Esophagus mucosa (tissue), 1 donor: ENCODE measurements around the gene MREG. TPM values are rescaled to one million over a fixed set of nuclear protein-coding genes. Genes with fewer than 3 reads are reported as not detected.
"Not testable (repeated sequence)": the region's sequence is repeated elsewhere in the genome, so short reads cannot be mapped to it uniquely, and the experiment has no call there.

ENCODE experiments used
- ATAC-seq: fragments of 200-7000 bp; cut with Tn5 transposase; one replicate; pipeline ENCODE4 v1.9.1; 2020
- total RNA-seq: library from RNA; stranded (reverse); gene quantifications from one replicate; pipeline ENCODE4 v1.2.4, GENCODE V29; 2023
- donor health status: DM: yes; HTN: yes; CAD: no.

The MREG gene
- total RNA-seq, 1 donor from 2014 or later: 61.9 TPM

- no peak for ATAC-seq
These were observed 28.7 kb downstream of the MREG start for GRCh38 chr2:215984661-215985060.

DNA sequence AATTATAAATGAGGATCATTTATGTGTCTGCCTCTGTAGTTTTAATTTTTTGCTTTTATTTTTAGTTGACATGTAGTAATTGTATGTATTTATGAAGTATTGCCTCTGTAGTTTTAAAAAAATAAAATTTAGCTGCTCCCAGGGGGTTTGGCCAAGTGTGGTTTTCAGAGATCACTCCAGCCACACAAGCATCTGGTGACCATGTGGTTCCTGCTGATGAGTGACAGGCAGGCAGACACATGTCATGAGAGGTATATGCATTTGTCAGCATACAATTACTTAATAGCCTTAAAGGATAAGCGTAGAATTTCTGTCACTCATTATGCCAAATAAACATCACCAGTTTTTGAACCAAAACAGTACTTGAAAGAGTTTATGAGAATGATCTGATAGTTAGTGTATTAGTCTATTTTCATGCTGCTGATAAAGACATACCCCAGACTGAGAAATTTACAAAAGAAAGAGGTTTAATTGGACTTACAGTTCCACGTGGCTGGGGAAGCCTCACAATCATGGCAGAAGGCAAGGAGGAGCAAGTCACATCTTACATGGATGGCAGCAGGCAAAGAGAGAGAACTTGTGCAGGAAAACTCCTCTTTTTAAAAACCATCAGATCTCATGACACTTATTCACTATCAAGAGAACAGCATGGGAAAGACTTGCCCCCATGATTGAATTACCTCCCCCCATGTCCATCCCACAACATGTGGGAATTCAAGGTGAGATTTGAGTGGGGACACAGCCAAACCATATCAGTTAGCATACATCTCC lies 29.6 kb downstream of the MREG start:
- peak; percentile 54 for ATAC-seq

GRCh38 chr2:215982465-215982875 lies 30.9 kb downstream of the MREG start:
- peak; percentile 98 for ATAC-seq

- no peak for ATAC-seq
These were observed 32.2 kb downstream of the MREG start for GRCh38 chr2:215981115-215981514.

- ATAC-seq: peak; percentile 61
These were observed 33.7 kb downstream of the MREG start for GRCh38 chr2:215979620-215980019.

- ATAC-seq: no peak
These were observed 38.5 kb downstream of the MREG start for GRCh38 chr2:215974700-215975429.

- ATAC-seq: peak; percentile 91
These were observed 39.2 kb downstream of the MREG start for GRCh38 chr2:215973954-215974699.

- no peak for ATAC-seq
These were observed 40.1 kb downstream of the MREG start for GRCh38 chr2:215973145-215973792.

DNA sequence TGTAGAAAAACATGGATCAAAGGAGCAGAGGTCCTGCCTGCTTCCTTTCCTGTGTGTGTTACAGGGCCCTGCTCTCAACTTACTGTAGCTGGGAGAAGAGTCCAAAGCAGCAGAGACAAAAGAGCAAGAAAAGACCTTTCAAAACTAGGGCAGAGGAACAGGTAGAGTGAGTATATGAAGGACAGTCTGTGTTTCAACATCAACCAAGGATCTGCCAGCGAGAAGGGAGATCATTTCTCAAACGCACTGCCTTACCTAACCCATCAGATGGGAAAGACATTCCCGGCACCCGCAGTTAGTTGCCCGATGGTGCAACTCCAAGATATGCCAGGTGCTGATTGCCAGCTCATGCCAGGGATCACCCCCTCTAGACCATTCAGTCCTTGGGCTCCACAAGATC lies 41.7 kb downstream of the MREG start:
- peak; percentile 68 for ATAC-seq

DNA sequence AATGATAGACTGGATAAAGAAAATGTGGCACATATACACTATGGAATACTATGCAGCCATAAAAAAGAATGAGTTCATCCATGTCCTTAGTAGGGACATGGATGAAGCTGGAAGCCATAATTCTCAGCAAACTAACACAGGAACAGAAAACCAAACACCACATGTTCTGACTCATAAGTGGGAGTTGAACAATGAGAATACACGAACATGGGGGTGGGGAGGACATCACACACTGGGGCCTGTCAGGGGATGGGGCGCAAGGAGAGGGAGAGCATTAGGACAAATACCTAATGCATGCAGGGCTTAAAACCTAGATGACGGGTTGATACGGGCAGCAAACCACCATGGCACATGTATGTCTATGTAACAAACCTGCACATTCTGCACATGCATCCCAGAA lies 42.5 kb downstream of the MREG start:
- ATAC-seq: not testable (repeated sequence)

- ATAC-seq: peak; percentile 66
These were observed 42.9 kb downstream of the MREG start for GRCh38 chr2:215970425-215970824.

- ATAC-seq: no peak
These were observed 44.1 kb downstream of the MREG start for GRCh38 chr2:215969131-215969841.

DNA sequence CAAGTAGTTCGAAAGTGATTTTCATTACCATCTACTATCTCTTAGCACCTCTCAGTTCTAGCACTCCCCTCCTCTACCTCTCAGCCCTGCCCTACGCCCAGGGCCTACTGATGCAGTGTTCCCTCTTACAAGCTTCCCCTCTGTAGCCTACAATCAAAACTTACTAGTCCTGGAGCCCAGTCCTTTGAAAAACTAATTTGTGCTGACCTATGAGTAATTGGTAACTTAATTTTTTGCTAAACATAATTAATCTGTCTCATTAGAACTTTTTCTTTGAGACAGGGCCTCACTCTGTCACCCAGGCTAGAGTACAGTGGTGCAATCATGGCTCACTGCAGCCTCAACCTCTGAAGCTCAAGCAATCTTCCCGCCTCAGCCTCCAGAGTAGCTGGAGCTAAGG lies 44.9 kb downstream of the MREG start:
- no peak for ATAC-seq

GRCh38 chr2:215967590-215968378 lies 45.6 kb downstream of the MREG start:
- ATAC-seq: no peak

- ATAC-seq: peak; percentile 74
These were observed 46.4 kb downstream of the MREG start for GRCh38 chr2:215966951-215967350.

DNA sequence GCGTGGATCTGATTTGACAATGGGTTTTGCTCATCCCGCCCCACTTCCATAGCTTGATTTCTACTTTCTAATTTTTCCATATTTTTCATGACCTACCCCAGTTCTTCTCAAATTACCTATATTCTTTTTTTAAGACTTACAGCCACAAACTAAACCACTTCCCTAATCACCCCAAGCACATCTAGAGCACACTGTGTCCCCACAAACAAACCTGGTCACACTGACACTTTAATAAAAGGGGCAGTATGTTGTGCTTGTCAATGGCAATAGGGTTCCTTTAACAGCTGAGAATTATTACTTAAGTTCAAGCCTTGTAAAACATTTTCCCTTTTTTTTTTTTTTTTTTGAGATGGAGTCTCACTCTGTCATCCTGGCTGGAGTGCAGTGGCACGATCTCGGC lies 47.1 kb downstream of the MREG start:
- no peak for ATAC-seq

DNA sequence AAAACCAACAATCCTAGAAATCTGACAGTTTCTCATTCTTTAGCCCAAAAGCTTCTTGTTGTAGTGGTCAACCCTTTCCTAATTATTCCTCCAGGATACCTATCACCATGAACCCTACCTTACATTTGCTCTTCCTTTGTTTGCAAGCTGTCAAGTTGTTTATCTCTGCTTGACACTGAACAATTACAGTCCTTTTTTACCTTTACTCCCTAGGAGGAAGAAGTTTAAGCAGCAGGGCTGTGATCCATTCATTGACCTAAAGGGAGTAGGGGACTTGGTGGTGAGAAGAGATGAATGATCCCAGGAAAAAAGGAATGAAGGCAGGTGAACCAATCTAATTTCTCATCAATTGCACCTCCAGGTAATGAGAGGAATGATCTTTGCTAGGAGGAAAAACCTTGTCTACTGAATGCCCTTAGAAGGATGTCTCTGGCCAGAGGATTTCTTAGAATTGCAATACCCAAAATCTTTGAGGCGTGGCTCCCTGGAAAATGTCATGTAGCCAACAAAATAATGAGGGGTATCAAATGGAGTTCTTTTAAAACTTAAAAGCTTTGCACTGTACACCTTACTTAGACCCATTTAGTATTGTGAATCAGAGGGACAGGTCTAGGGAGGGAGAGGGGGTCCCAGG lies 47.7 kb downstream of the MREG start:
- ATAC-seq: no peak

- ATAC-seq: no peak
These were observed 51.4 kb downstream of the MREG start for GRCh38 chr2:215961981-215962380.

- ATAC-seq: no peak
These were observed 55.1 kb downstream of the MREG start for GRCh38 chr2:215958257-215958656.

- ATAC-seq: not testable (repeated sequence)
These were observed 55.8 kb downstream of the MREG start for GRCh38 chr2:215957354-215958122.
